Renal cortex interstitium (tissue), 11 donors: ENCODE data around the gene ACAA1. TPM values are rescaled to one million over a fixed set of nuclear protein-coding genes. Genes with fewer than 3 reads are reported as not detected.
A peak's percentile ranks its signal among the peaks of the same experiment; 100 is the strongest.
"Not testable (repeated sequence)": the region's sequence is repeated elsewhere in the genome, so short reads cannot be mapped to it uniquely, and the experiment has no call there.

Source experiments
- DNase-seq, 11 donors: peaks; one replicate each; pipeline ENCODE4 v3.0.0-alpha.2; 2013; ENCODE audit warnings: low read depth in 9 of 11, low spot score in 4 of 11; ENCODE audit errors: extremely low read depth in 1 of 11
- polyA plus RNA-seq, 3 donors: library from polyadenylated mRNA; unstranded; fragments of 120-200 nt; gene quantifications; one replicate each; pipeline ENCODE4 v1.2.1, GENCODE V29; 2013; ENCODE audit not compliant: insufficient read length in 3 of 3

ACAA1 gene
- polyA plus RNA-seq, 3 donors, result 131 to 150 (median 139) TPM

DNA sequence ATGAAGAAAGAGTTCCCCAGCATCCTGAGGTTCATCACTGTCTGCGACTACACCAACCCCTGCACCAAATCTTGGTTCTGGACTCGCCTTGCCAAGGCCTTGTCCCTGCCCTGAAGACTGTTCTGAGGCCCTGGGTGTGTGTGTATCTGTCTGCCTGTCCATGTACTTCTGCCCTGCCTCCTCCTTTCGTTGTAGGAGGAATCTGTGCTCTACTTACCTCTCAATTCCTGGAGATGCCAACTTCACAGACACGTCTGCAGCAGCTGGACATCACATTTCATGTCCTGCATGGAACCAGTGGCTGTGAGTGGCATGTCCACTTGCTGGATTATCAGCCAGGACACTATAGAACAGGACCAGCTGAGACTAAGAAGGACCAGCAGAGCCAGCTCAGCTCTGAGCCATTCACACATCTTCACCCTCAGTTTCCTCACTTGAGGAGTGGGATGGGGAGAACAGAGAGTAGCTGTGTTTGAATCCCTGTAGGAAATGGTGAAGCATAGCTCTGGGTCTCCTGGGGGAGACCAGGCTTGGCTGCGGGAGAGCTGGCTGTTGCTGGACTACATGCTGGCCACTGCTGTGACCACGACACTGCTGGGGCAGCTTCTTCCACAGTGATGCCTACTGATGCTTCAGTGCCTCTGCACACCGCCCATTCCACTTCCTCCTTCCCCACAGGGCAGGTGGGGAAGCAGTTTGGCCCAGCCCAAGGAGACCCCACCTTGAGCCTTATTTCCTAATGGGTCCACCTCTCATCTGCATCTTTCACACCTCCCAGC is 4.4 kb upstream of the ACAA1 start:
- no peak for DNase-seq

- no peak for DNase-seq
Observed at GRCh38 chr3:38140326-38141172, 3.6 kb upstream of the ACAA1 start.

GRCh38 chr3:38139652-38140051 is 2.7 kb upstream of the ACAA1 start:
- DNase-seq, result no peak

DNA sequence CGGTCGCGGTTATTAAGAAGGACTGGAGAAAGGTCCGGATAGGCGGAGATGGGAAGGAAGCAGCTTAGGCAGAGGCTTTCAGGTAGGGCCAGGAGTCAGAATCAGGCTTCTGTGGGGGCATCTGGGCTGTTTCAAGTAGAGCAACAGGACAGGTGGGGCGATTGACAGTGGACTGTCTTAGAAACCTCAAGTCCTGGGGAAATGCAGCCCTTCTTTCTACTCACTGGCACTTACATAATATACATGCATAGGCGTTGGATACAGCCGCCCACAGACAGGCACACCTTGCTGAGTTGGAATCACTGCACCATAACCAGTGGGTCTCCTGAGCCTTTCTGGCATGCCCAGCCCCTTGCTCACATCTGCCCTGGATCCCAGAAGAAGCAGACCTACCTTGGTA is 2.3 kb upstream of the ACAA1 start:
- DNase-seq, result no peak

DNA sequence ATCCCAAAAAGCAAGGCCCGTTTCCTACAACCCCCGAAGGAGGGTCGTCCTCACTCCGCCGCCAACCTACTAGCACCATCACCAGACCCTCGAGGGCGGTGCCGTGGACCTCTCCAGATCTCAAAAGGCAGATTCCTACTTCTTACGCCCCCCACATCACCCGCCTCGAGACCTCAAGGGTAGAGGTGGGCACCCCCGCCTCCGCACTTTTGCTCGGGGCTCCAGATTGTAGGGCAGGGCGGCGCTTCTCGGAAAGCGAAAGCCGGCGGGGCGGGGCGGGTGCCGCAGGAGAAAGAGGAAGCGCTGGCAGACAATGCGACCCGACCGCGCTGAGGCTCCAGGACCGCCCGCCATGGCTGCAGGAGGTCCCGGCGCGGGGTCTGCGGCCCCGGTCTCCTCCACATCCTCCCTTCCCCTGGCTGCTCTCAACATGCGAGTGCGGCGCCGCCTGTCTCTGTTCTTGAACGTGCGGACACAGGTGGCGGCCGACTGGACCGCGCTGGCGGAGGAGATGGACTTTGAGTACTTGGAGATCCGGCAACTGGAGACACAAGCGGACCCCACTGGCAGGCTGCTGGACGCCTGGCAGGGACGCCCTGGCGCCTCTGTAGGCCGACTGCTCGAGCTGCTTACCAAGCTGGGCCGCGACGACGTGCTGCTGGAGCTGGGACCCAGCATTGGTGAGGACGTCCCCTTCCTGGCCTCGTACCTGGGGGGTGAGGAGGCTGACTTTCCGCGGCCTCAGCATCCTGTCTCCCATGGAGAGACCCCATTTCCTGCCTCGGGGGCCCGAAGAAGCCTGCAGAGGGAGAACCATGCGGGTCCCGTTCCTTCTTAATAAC is 1.6 kb upstream of the ACAA1 start, which contains the start of gene MYD88:
MYD88 (plus strand) TSS at position 313 of the 842 bp plus-strand sequence; CDS start at position 353, 40 bp downstream.
- peak in 3 of 11 donors; percentile 44 to 46 (median 45) for DNase-seq

DNA sequence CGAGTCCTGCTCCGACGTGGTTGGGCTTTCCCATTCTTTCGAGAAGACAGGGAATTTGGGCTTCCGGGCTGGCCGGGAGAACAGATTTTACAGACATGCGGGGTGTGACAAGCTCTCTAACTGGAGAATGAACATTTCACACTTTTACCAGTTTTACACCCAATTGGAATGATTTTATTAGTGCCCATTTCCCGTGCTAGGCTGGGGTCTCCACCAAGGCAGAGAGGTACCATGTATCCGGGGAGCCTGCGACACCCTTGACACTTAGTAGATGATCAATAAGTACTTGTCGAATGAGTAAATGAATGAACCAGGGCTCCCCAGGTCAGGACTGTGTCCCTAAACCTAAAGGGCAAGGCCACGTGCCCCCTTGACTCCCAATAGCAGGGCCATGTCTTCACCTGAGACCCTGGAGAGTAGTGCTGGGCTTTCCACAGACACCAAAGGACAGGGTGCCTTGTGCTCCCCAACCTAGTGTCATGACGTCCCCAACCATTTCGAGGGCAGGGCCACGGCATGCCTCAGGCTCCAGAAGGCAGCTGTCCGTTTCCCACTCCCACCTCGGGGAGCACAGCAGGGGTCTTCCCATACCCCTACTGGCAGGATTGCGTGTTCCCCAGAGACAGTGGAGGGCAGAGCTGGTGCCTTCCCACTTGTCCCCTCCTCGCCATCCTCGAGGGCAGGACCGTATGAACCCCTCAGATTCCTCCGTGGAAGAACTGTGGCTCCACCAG is 855 bp upstream of the ACAA1 start:
- no peak for DNase-seq

GRCh38 chr3:38136393-38136776 is 542 bp downstream of the ACAA1 start:
- peak in 2 of 11 donors; percentile 24 to 25 for DNase-seq

DNA sequence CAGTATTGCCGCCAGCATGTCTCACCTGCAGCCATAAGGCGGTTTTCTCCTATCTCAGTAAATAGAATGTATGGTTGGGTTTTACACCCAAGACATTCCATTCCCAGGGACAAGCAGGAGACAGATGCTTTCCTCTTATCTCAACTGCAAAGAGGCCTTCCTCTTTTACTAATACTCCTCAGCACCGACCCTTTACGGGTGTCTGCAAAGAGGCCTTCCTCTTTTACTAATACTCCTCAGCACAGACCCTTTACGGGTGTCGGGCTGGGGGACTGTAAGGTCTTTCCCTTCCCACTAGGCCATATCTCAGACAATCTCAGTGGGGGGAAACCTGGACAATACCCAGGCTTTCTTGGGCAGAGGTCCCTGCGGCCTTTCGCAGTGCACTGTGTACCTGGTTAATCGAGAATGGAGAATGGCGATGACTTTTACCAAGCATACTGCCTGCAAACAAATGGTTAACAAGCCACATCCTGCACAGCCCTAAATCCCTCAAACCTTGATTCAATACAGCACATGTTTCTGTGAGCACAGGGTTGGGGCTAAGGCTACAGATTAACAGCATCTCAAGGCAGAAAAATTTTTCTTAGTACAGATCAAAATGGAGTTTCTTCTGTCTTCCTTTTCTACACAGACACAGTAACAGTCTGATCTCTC is 1.2 kb downstream of the ACAA1 start:
- DNase-seq, result not testable (repeated sequence)

GRCh38 chr3:38134517-38135143 is 2.3 kb downstream of the ACAA1 start:
- DNase-seq, result not testable (repeated sequence)

DNA sequence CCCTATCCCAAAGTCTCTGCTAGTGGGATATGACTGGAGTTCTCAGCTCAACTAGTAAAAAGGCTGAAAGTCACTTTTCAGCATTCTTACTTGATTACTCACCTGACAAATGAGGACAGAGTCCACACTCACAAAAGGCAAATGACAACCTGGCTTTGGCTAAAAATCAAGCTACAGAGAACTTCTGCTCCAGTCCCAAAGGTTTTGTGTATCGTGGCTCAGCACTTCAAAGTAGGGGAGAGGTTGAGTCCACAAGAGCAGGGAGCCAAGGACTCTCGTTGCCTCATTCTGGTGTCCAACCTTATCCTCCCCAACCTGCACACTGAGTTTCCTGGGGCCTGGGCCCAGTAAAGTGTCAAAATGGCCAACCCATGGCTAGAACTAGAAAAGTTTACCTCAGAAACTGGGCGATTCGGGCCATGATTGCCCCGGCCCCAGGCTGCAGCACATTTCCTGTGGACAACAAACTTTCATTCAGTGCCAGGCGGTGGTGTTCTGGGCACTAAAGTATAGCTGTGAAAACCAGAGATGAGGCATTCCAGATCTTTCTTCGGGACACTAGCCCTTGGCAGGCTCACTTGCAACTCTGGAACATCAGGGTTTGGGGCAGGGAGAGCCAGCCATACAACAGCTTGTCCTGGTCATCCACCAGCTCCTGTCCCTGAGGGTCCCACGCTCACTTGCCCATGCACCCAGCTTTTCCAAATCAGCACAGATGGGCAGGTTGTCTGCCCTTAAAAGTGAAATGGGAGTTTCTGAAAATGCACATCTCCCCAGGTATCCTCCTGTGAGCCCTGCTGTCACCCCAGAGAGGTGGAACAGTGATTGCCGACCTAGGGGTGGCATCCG is 3.1 kb downstream of the ACAA1 start:
- peak in 1 of 11 donors; percentile 13 for DNase-seq

GRCh38 chr3:38133209-38133556 is 3.7 kb downstream of the ACAA1 start:
- no peak for DNase-seq

- DNase-seq, result peak in 1 of 11 donors; percentile 14
Observed at GRCh38 chr3:38131621-38132369, 5.1 kb downstream of the ACAA1 start.

DNA sequence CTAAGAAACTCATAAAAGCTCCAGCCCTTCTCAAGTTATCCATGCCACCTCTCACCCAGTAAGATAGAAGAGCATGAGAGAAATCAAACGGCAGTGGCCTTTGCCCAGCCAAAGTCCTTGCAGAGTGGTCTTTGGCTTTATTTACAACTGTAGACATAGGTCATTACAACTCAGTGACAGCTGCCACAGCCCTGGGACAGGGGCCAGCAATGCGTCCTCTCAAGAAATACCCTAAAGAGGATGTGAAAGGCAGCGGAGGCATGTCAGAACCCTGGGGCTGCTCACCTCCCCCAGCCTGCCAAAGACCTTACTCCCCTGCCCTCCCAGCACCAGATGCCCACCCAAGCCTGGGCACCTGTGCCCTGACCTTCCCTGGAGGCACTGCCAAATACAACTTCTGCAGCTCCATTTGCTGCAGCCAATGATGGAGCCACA is 6.3 kb downstream of the ACAA1 start:
- DNase-seq, result no peak

- no peak for DNase-seq
Observed at GRCh38 chr3:38129058-38129457, 7.9 kb downstream of the ACAA1 start.

DNA sequence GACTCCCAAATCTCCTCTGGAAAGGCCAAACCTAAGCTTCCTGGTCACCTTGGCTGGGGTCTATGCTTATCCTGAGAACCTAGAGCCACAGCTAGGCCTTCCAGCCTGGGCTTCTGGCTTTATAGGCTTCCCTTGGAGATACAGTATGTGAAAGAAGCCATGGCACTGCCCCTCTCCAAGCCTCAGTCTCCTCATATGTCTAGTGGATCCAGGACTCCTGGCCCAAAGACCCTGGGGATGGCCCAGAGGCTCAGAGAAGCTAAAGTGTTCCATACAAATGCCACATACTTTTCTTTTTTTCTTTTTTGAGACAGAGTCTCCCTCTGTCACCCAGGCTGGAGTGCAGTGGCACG is 8.6 kb downstream of the ACAA1 start:
- DNase-seq, result no peak

GRCh38 chr3:38127611-38128302 is 9.2 kb downstream of the ACAA1 start:
- no peak for DNase-seq
